Cerebellar nuclear complex (tissue), 1 donor: Measurements from ENCODE around the gene DGUOK.

Experiments used
- DNase-seq, 2 experiments: peaks; one replicate each; lab custom pipeline; 2025; lab: John Stamatoyannopoulos, UW

Gene DGUOK

DNA sequence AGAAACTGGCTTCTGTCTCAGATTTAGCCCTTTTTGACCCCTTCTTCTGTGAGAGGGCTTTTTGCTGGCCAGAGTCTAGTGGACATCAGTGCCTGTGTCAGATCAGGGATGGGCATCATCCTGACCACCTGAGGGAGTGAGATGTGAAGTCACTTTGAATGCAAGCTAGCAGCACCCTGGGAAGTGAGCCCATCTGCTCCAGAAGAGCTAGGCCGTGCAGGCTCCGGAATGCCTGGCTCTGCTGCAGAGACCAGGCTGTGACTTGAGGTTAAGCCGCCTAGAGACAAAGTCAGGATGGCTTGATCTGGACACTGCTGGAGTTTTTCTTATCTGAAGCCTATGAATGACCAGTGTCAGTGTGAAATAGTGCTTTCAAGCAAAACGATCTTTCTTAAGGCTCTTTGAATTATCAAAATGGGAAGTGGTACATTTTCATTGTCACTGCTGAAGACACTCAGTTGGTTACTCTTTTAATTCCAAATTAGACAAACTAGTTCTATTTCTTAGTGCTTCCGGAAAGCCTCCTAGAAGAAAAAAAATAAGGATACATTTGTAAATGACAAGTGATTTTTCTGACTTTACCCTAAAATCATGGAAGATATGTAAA is 20.8 kb downstream of the DGUOK start:
- DNase-seq: peak; percentile 5 to 33

DNA sequence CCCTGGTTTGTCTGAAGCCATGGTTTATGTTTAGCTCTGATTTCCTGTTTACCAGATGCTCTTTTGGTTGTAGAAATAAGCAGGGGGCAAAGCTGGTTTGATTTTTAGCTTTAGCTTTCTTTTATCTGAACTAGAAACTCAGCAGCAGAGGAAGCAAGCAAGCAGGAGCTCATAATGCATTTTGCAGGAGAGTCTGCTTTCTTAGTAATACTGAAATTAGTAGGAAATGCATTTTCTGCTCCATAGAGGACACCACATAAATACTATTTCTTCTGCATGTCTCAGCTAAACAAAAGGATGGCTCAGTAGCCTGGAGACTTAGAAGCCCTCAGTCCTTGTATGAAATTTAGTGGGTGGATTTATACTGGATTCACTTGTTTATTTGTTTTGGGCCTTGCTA is 23.1 kb downstream of the DGUOK start:
- DNase-seq: no peak

- DNase-seq: no peak
These were observed 26.1 kb downstream of the DGUOK start for GRCh38 chr2:73952499-73953446.

GRCh38 chr2:73956218-73956865 is 29.7 kb downstream of the DGUOK start:
- no peak for DNase-seq

- DNase-seq: no peak
These were observed 34.6 kb downstream of the DGUOK start for GRCh38 chr2:73961274-73961673.

- DNase-seq: no peak
These were observed 35.3 kb downstream of the DGUOK start for GRCh38 chr2:73961823-73962615.

- DNase-seq: no peak
These were observed 36.1 kb downstream of the DGUOK start for GRCh38 chr2:73962798-73963197.

GRCh38 chr2:73963385-73964120 is 36.9 kb downstream of the DGUOK start:
- DNase-seq: no peak

DNA sequence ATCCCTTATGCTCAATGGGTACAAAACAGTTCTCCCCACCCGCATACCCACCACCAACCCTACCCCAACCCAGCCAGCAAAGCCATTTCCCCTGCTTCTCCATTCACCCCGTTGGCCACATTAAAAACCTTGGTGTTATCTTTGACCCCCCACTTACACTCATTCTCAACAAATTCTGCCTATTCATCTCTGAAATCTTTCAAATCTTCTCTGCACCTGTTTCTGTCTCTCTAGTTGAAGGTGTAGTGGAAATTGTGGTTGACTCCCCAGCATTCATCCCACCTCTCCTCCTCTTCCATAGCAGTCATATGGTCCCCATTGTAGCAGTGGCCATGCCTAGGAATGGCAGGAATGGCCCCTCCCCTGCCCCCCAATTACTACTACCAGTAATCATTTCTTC is 37.5 kb downstream of the DGUOK start:
- DNase-seq: no peak

GRCh38 chr2:73965053-73965452 is 38.4 kb downstream of the DGUOK start:
- DNase-seq: no peak

GRCh38 chr2:73968357-73968937 is 41.8 kb downstream of the DGUOK start:
- no peak for DNase-seq

DNA sequence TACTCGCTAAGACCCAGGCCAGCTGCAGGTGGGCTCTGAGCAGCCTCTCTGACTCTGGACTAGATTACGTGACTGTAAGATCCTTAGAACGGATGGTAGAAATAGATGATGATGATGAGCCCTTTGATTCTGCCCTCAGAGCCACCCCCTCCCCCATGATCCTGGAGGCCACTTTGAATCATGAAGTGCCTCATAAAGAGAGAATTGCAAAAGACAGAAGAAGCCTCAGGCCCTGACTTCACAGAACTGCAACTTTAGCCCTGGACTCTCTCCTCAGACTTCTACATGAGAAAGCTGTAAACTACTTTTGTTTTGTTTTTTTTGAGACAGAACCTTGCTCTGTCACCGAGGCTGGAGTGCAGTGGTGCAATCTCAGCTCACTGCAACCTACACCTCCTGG is 42.7 kb downstream of the DGUOK start:
- DNase-seq: no peak

DNA sequence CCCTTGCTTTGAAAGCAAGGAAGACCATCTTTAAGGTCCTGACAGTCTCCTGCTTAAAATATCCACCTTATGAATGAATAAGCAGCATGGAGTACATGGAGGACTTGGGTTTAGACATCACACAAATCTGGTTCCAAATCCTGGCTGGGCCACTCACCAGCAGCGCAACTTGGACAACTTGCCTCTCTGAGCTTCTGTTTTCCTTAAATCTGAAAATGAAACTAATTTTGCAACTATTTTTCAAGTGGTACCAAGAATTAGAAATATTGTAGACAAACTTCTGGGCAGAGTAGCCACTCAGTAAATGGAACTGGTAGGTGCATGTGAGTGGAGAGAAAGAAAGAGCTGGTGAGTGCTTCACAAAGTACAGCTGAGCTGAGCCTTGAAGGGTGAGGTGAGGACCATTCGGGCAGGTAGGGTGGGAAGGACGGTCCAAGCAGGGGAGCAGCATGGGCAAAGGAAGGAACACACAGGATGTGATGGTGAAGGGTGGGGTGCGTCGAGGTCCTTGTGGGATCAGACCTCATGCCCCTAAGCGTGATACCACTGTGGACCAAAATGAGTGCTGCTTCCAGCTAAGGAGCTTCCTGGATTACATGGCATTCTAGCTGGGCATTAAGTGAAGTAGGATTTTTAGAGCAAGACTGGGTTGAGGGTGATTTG is 43.6 kb downstream of the DGUOK start:
- DNase-seq: no peak

DNA sequence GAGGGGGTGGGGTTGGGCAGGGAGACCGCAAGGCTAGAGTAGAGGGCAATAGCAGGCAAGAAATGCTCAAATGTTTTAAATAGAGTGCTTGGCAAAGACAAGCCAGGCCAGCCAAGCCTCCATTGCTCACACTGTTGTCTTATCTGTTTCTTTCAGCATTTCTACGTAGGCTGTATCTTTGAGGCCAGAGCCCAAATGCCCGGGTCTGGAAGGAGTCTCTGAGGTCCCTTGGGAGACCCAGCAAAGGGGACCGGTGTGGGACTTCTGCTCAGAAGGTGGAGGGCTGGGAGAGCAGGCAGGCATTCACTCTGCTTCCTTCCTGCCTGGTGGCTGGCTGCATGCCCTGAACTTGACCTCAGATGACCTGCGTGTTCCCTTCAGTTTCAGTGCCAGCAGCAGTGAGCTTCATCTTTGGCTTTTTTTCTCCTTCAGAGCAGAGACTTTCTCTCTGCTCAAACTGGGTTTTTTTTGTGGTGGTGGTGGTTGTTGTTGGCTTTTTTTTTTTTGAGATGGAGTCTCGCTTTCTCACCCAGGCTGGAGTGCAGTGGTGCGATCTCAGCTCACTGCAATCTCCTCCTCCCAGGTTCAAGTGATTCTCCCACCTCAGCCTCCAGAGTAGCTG is 44.3 kb downstream of the DGUOK start:
- peak in 1 of 2 experiments; percentile 14 for DNase-seq

- DNase-seq: no peak
These were observed 45.0 kb downstream of the DGUOK start for GRCh38 chr2:73971722-73972121.

DNA sequence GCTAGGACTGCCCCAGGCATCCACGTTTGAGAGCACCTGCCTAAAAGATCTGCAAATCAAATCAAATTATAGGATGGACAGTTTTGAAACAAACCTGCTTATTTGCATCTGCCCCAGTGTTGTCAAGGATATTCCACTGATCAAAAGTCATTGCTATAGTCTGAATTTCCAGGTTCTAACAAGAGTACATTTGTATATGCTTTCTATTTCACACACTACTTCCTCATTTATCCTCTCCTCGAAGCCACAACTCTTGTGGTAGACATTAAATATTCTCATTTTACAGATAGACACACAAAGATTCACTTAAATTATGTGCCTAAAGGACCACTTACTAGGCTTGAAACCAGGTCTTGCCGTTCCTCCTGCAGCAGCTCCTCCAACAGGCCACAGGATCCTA is 46.2 kb downstream of the DGUOK start:
- DNase-seq: no peak

GRCh38 chr2:73975731-73976130 is 49.1 kb downstream of the DGUOK start:
- DNase-seq: no peak

GRCh38 chr2:73976803-73977202 is 50.1 kb downstream of the DGUOK start:
- no peak for DNase-seq

GRCh38 chr2:73977466-73977865 is 50.8 kb downstream of the DGUOK start:
- DNase-seq: no peak

- no peak for DNase-seq
These were observed 52.3 kb downstream of the DGUOK start for GRCh38 chr2:73979021-73979420.
